ENCODE data around the gene DPYD. TPM values are rescaled to one million over a fixed set of nuclear protein-coding genes. Genes with fewer than 3 reads are reported as not detected.
A peak's percentile ranks its signal among the peaks of the same experiment; 100 is the strongest.

The DPYD gene
- total RNA-seq, 1 donor: 81.4 TPM

DNA sequence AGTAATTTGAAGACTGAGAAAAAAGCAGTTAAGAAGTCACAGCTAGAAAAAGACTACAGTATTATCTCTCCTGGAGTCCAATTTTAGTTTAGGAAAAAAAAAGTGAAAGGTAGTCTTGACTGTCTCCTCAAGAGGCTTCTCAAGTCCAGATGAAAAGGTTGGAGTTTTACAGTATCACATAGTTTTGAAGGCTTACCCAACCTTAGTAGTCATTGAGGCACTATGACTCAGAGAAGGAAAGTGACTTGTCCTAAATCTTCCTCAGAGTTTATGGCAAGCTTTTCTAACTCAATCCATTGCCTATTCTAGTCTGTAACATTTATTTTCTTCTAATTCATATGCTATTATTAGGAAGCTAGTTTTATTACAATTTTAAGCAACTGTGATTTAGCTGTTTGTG is 174.9 kb downstream of the DPYD start:
- Histone ChIP-seq H3K4me3 (ENCODE audit: insufficient read depth, low read length) (no peak overlapping the region), H4K20me1 (ENCODE audit: insufficient read depth, low read length) (no peaks in the 10 kb centered on the region), H3K36me3 (ENCODE audit: insufficient read depth, low read length) (no peaks in the 10 kb centered on the region), H3K4me1 (ENCODE audit: insufficient read depth, low read length) (no peaks in the 10 kb centered on the region), H3K27ac (ENCODE audit: low read depth, low read length) (no peak overlapping the region), H2AFZ (ENCODE audit: low read length) (no peak overlapping the region), H3K27me3 (ENCODE audit: insufficient read depth, low read length) (no peaks in the 10 kb centered on the region), H3K4me2 (ENCODE audit: insufficient read depth, low read length) (no peak overlapping the region), H3K9me3 (ENCODE audit: low read depth, low read length) (no peaks in the 10 kb centered on the region), H3K79me2 (ENCODE audit: insufficient read depth, low read length) (no peaks in the 10 kb centered on the region)
- no peak for TF ChIP-seq CTCF (IDR thresholded peaks at IDR 0.05; ENCODE audit: extremely low read depth, low read depth, low read length)
- peak; percentile 9 for DNase-seq (ENCODE audit: insufficient read length, low spot score, missing footprints)

DNA sequence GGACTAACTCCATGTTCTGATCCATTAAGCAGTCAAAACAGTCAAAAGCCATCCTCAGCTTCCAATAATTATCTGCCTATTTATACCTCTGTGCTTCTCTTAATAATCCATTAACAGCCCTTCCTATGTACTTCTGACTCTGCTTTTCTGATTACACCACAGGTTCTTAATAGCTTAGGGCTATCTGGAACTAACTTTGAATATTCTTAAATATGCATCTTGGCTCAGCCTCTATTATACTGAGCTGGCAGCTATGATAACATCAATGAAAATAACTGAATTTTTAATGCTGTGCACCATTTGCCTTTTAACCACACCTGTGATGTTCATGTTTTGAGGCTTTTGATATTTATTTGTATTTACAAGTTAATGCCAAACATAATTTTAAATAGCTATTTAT is 175.9 kb downstream of the DPYD start:
- H3K36me3 ChIP-seq (ENCODE audit: insufficient read depth, low read length): no peaks in the 10 kb centered on the region
- no peaks in the 10 kb centered on the region for H3K9me3 ChIP-seq (ENCODE audit: low read depth, low read length)
- no peaks in the 10 kb centered on the region for H3K79me2 ChIP-seq (ENCODE audit: insufficient read depth, low read length)
- no peak for TF ChIP-seq CTCF (IDR thresholded peaks at IDR 0.05; ENCODE audit: extremely low read depth, low read depth, low read length)
- H3K27ac ChIP-seq (ENCODE audit: low read depth, low read length): no peak overlapping the region
- no peaks in the 10 kb centered on the region for H3K27me3 ChIP-seq (ENCODE audit: insufficient read depth, low read length)
- H4K20me1 ChIP-seq (ENCODE audit: insufficient read depth, low read length): no peaks in the 10 kb centered on the region
- H2AFZ ChIP-seq (ENCODE audit: low read length): no peak overlapping the region
- no peak overlapping the region for H3K4me2 ChIP-seq (ENCODE audit: insufficient read depth, low read length)
- H3K4me1 ChIP-seq (ENCODE audit: insufficient read depth, low read length): peaks cover 3% of the 10 kb centered on the region
- DNase-seq (ENCODE audit: insufficient read length, low spot score, missing footprints): no peak
- H3K4me3 ChIP-seq (ENCODE audit: insufficient read depth, low read length): no peak overlapping the region

- Histone ChIP-seq H3K9me3 (ENCODE audit: low read depth, low read length) (no peaks in the 10 kb centered on the region), H3K36me3 (ENCODE audit: insufficient read depth, low read length) (no peaks in the 10 kb centered on the region), H3K4me2 (ENCODE audit: insufficient read depth, low read length) (no peak overlapping the region), H3K4me1 (ENCODE audit: insufficient read depth, low read length) (peaks cover 10% of the 10 kb centered on the region), H2AFZ (ENCODE audit: low read length) (no peak overlapping the region), H3K79me2 (ENCODE audit: insufficient read depth, low read length) (no peaks in the 10 kb centered on the region), H4K20me1 (ENCODE audit: insufficient read depth, low read length) (no peaks in the 10 kb centered on the region), H3K27ac (ENCODE audit: low read depth, low read length) (no peak overlapping the region), H3K27me3 (ENCODE audit: insufficient read depth, low read length) (no peaks in the 10 kb centered on the region), H3K4me3 (ENCODE audit: insufficient read depth, low read length) (no peak overlapping the region)
- no peak for TF ChIP-seq CTCF (IDR thresholded peaks at IDR 0.05; ENCODE audit: extremely low read depth, low read depth, low read length)
- DNase-seq (ENCODE audit: insufficient read length, low spot score, missing footprints): no peak
Observed at GRCh38 chr1:97743129-97743528, 177.7 kb downstream of the DPYD start.

- no peak for TF ChIP-seq CTCF (IDR thresholded peaks at IDR 0.05; ENCODE audit: extremely low read depth, low read depth, low read length)
- no peaks in the 10 kb centered on the region for H3K36me3 ChIP-seq (ENCODE audit: insufficient read depth, low read length)
- H3K9me3 ChIP-seq (ENCODE audit: low read depth, low read length): no peaks in the 10 kb centered on the region
- no peak for DNase-seq (ENCODE audit: insufficient read length, low spot score, missing footprints)
- no peak overlapping the region for H2AFZ ChIP-seq (ENCODE audit: low read length)
- no peaks in the 10 kb centered on the region for H3K27me3 ChIP-seq (ENCODE audit: insufficient read depth, low read length)
- peaks cover 10% of the 10 kb centered on the region for H3K4me1 ChIP-seq (ENCODE audit: insufficient read depth, low read length)
- no peak overlapping the region for H3K4me2 ChIP-seq (ENCODE audit: insufficient read depth, low read length)
- no peaks in the 10 kb centered on the region for H3K79me2 ChIP-seq (ENCODE audit: insufficient read depth, low read length)
- no peaks in the 10 kb centered on the region for H4K20me1 ChIP-seq (ENCODE audit: insufficient read depth, low read length)
- H3K27ac ChIP-seq (ENCODE audit: low read depth, low read length): no peak overlapping the region
- no peak overlapping the region for H3K4me3 ChIP-seq (ENCODE audit: insufficient read depth, low read length)
Observed at GRCh38 chr1:97740891-97741290, 179.9 kb downstream of the DPYD start.
